RWPE1 (cell line): ENCODE data around the gene KCTD1.

Experiments
- CTCF ChIA-PET: fragments of 350-600 bp; sonication (Branson Sonifier 250); formaldehyde crosslinking; extraction: SDS; loops from one replicate; lab custom pipeline; 2021; lab: Yijun Ruan, JAX
- POLR2A ChIA-PET: fragments of 400-600 bp; formaldehyde crosslinking; extraction: SDS; loops from one replicate; lab custom pipeline; 2020; ENCODE audit warnings: antibody characterized with exemption; ENCODE audit not compliant: low non-redundant PET; lab: Yijun Ruan, JAX
- DNase-seq: peaks from one replicate; pipeline ENCODE4 v3.0.0; 2012; ENCODE audit warnings: low spot score
- H3K27ac ChIP-seq: fragments of 450-650 bp; 2 replicates; pipeline ENCODE4 v1.5.1; 2017
- CTCF ChIP-seq: fragments of 450-650 bp; conservative IDR thresholded peaks from 2 replicates; pipeline ENCODE4 v1.5.1; 2017; ENCODE audit warnings: low read depth, mild to moderate bottlenecking

KCTD1 gene

GRCh38 chr18:26516964-26517363 is 31.4 kb downstream of the KCTD1 start:
- H3K27ac ChIP-seq, result no peak overlapping the region
- POLR2A ChIA-PET, result no interaction called here
- DNase-seq, result no peak
- TF ChIP-seq CTCF, result no peak
- CTCF ChIA-PET, result no interaction called here

GRCh38 chr18:26515643-26516487 is 32.5 kb downstream of the KCTD1 start:
- ChIA-PET CTCF (no interaction called here), POLR2A (no interaction called here)
- TF ChIP-seq CTCF, result no peak
- no peak for DNase-seq
- no peak overlapping the region for H3K27ac ChIP-seq

DNA sequence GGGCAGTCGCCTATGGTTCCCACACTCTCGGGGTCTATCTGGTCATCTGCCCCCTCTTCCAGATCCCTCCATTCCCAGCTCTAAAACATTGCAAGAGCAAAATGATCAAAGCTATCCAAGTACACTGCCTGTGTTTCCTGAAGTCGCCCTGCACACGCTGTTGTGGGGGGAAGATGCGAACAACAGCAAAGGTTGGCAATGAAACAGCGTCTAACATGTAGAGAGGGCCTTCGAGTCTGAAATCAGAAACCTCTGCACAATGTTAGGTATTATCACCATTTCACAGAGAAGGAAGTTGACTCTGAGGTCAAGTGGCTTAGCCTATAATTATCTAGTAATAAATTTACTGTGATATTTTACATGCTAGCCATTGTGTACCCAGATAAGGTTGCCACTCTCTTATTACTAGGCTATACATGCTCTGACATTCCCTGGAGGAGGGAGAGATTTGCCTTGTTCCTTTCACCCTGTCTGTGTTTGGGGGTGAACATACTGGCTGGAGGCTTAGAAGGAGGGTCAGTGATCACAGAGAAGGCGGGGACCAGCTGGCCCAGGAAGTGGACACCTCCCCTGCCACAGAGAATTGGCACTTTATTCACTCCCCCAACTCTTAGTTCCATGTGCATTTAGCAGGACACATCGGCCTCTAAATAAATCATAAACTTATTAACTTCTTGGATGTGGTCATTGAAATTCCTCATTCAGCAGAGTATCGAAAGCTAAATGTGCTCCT is 36.8 kb downstream of the KCTD1 start:
- ChIA-PET POLR2A (no interaction called here), CTCF (interaction anchor here (0.6 kb wide), 2 partner anchors 13 to 211 kb away, joined by 4 to 5 read pairs; no protein-coding TSS in a partner anchor)
- H3K27ac ChIP-seq, result no peak overlapping the region
- DNase-seq, result no peak
- no peak for TF ChIP-seq CTCF

- no peak overlapping the region for H3K27ac ChIP-seq
- ChIA-PET CTCF (no interaction called here), POLR2A (no interaction called here)
These were observed 38.0 kb downstream of the KCTD1 start for GRCh38 chr18:26510337-26510736.

DNA sequence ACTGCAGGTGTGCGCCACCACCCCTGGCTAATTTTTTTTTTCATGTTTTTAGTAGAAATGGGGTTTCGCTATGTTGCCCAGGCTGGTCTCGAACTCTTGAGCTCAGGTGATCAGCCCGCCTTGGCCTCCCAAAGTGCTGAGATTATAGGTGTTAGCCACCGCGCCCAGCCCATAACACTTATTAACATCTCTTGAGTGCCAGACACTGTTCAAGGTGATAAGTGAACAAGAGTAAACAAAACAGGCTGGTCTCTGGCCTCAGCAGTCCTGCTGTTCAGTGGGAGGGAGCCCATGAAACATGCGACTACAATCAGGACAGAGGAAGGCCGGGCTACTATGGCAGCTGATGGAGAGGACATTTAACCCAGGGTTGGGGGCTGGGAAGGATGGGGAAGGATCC is 42.3 kb downstream of the KCTD1 start:
- DNase-seq, result no peak
- ChIA-PET CTCF (no interaction called here), POLR2A (interaction anchor here (0.6 kb wide), 1 partner anchor 360 kb away, joined by 3 read pairs; no protein-coding TSS in a partner anchor)
- no peak overlapping the region for H3K27ac ChIP-seq
- no peak for TF ChIP-seq CTCF

More at GRCh38 chr18:26510337-26510736, 38.0 kb downstream of the KCTD1 start:
- no peak for DNase-seq
- no peak for TF ChIP-seq CTCF

DNA sequence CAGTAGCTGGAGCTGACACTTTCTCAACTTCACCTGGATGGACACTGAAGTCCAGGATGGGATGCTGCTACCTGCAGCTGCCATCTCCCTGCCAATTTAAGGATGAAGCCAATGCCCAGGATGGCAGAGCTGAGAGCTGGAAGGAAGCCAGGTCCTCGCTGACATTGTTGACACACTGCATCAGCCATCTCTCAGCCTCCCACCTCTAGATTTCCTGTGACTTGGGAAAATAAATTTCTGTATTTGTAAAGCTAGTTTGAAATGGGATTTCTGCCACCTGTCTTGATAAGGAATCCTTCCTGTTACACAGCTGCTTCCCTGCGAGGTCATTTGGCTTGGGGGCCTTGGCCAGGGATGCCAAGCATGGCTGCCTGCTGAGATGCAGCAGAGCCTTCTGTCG is 43.5 kb downstream of the KCTD1 start:
- POLR2A ChIA-PET, result no interaction called here
- TF ChIP-seq CTCF, result no peak
- DNase-seq, result no peak
- CTCF ChIA-PET, result interaction anchor here (0.5 kb wide), 1 partner anchor 43 kb away, joined by 3 read pairs; the partner anchor contains the start of gene KCTD1
- H3K27ac ChIP-seq, result no peak overlapping the region
